Thoracic aorta (tissue), 2 donors: ENCODE data around the gene SEMG2. TPM values are rescaled to one million over a fixed set of nuclear protein-coding genes. Genes with fewer than 3 reads are reported as not detected.

Experiments used
- ATAC-seq: fragments of 150-250 bp; one replicate; pipeline ENCODE4 v1.8.0; 2017; ENCODE audit warnings: low read depth; ENCODE audit not compliant: insufficient number of reproducible peaks, low FRiP score
- DNase-seq: peaks from one replicate; pipeline ENCODE4 v3.0.0-alpha.2; 2020; ENCODE audit warnings: low spot score
- H3K27ac ChIP-seq, 2 donors: fragments of 200-600 bp; sonication (generic); 1 replicate in 1 of 2; 2 replicates in 1 of 2; pipeline ENCODE4 v1.5.1; 2016; ENCODE audit warnings: mild to moderate bottlenecking in 2 of 2, moderate library complexity in 2 of 2
- H3K27me3 ChIP-seq: fragments of 200-600 bp; sonication (generic); replicated peaks from 2 replicates; pipeline ENCODE4 v1.6.0; 2016; ENCODE audit warnings: mild to moderate bottlenecking; ENCODE audit not compliant: insufficient read depth
- H3K36me3 ChIP-seq: fragments of 200-600 bp; sonication (generic); one replicate; pipeline ENCODE4 v1.5.1; 2016
- H3K4me1 ChIP-seq, 2 donors: fragments of 200-600 bp; sonication (generic); 1 replicate in 1 of 2; 2 replicates in 1 of 2; pipeline versions ENCODE4 v1.5.1 to v1.6.0; 2016; ENCODE audit warnings: low read depth in 2 of 2, mild to moderate bottlenecking in 1 of 2; ENCODE audit not compliant: control insufficient read depth in 1 of 2
- H3K4me3 ChIP-seq: fragments of 200-600 bp; sonication (generic); 2 replicates; pipeline ENCODE4 v1.5.1; 2016; ENCODE audit warnings: mild to moderate bottlenecking
- H3K9me3 ChIP-seq: fragments of 200-600 bp; sonication (generic); 2 replicates; pipeline ENCODE4 v1.5.1; 2016
- CTCF ChIP-seq: fragments of 200-600 bp; sonication (generic); IDR thresholded peaks from one replicate; pipeline ENCODE4 v1.5.1; 2019; ENCODE audit warnings: antibody characterized with exemption
- total RNA-seq, 2 donors: library from RNA; depleted of rRNA; stranded (reverse); fragments of >200 nt; gene quantifications; one replicate each; pipeline versions ENCODE4 v1.1.0 to v1.2.3, GENCODE V29; 2016

The SEMG2 gene
- total RNA-seq, result not detected

- Histone ChIP-seq H3K36me3 (no peaks in the 10 kb centered on the region), H3K9me3 (no peaks in the 10 kb centered on the region), H3K4me3 (no peak within 1 kb of the TSS), H3K4me1 (no peaks in the 10 kb centered on the region), H3K27me3 (no peaks in the 10 kb centered on the region), H3K27ac (no peak within 1 kb of the TSS)
- no peak for TF ChIP-seq CTCF
- ATAC-seq (no peak), DNase-seq (no peak)
These were observed at the start of gene SEMG2 for GRCh38 chr20:45221076-45221475. Gene SEMG2, plus strand, starts transcription at chr20:45221373. Its CDS starts 17 bp downstream, at chr20:45221390.

- Histone ChIP-seq H3K36me3 (no peaks in the 10 kb centered on the region), H3K4me1 (no peaks in the 10 kb centered on the region), H3K4me3 (no peak overlapping the region), H3K27me3 (no peaks in the 10 kb centered on the region), H3K9me3 (no peaks in the 10 kb centered on the region), H3K27ac (no peak overlapping the region)
- DNase-seq (no peak), ATAC-seq (no peak)
- TF ChIP-seq CTCF, result no peak
These were observed 47.7 kb upstream of the SEMG2 start for GRCh38 chr20:45173522-45173921.

- Histone ChIP-seq H3K27me3 (no peaks in the 10 kb centered on the region), H3K9me3 (no peaks in the 10 kb centered on the region), H3K36me3 (no peaks in the 10 kb centered on the region), H3K4me1 (no peaks in the 10 kb centered on the region), H3K4me3 (no peak within 1 kb of the TSS), H3K27ac (no peak within 1 kb of the TSS)
- ATAC-seq (no peak), DNase-seq (no peak)
- no peak for TF ChIP-seq CTCF
These were observed 46.5 kb upstream of the SEMG2 start, which contains the start of gene PI3 for GRCh38 chr20:45174434-45175364. Gene PI3, plus strand, starts transcription at chr20:45174902. Its CDS starts 21 bp downstream, at chr20:45174923.

- no peaks in the 10 kb centered on the region for H3K36me3 ChIP-seq
- no peak for ATAC-seq
- H3K9me3 ChIP-seq, result no peaks in the 10 kb centered on the region
- H3K27ac ChIP-seq, result no peak overlapping the region
- DNase-seq, result no peak
- no peaks in the 10 kb centered on the region for H3K27me3 ChIP-seq
- H3K4me1 ChIP-seq, result no peaks in the 10 kb centered on the region
- H3K4me3 ChIP-seq, result no peak overlapping the region
- no peak for TF ChIP-seq CTCF
These were observed 44.5 kb upstream of the SEMG2 start for GRCh38 chr20:45176526-45177267.

GRCh38 chr20:45179166-45179565 lies 42.0 kb upstream of the SEMG2 start:
- no peak for TF ChIP-seq CTCF
- Histone ChIP-seq H3K36me3 (no peaks in the 10 kb centered on the region), H3K27me3 (no peaks in the 10 kb centered on the region), H3K4me3 (no peak overlapping the region), H3K9me3 (no peaks in the 10 kb centered on the region), H3K4me1 (no peaks in the 10 kb centered on the region), H3K27ac (no peak overlapping the region)
- DNase-seq (no peak), ATAC-seq (no peak)
